NT2/D1 (cell line): ENCODE data around the gene GAK.

Experiments used
- SUZ12 ChIP-seq: IDR thresholded peaks from 2 replicates; pipeline ENCODE4 v1.6.1; 2011; ENCODE audit not compliant: insufficient read length, insufficient read depth; ENCODE audit errors: extremely low read depth
- YY1 ChIP-seq: IDR thresholded peaks from 2 replicates; pipeline ENCODE4 v1.6.1; 2011; ENCODE audit not compliant: insufficient read length, insufficient read depth
- ZNF274 ChIP-seq: IDR thresholded peaks from 2 replicates; pipeline ENCODE4 v1.6.1; 2011; ENCODE audit warnings: mild to moderate bottlenecking, low read depth, low read length

GRCh38 chr4:815464-816146 is 116.5 kb downstream of the GAK start:
- TF ChIP-seq SUZ12 (no peak), ZNF274 (no peak), YY1 (no peak)
